Measurements from ENCODE around the gene ISG15. TPM values are rescaled to one million over a fixed set of nuclear protein-coding genes. Genes with fewer than 3 reads are reported as not detected.

ISG15 gene
- total and polyA plus RNA-seq, 9 of the 15 experiments (the other 6 are each of a cell fraction or from before 2014, with no cell fraction given), result 0.40 to 58.3 (median 12.2) TPM

DNA sequence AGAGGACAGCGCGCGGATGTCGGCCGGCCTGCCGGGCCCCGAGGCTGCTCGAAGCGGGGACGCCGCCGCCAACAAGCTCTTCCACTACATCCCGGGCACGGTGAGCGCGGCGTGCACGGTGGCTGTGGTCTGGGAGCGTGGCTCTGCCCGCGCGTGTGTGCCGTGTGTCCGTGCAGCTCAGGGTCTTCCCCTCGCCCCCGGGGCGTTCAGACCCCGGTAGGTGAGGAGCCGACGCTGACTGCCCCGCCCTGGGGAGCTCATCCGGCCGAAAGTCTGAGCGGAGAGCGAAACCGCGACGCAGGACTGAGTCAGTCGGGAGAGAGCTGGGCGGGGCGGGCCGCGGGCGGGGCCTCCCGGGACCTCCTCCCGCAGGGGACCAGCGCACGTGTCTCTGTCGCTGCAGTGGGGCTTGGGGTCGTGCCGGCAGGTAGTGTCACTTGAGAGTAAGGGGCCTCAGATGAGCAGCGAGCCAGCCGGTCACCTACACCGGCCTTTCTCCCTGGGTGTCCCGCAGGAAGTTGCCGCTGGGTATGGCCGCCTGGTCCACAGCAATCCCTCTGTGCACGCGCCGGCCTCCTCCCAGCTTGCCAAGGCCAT lies 46.5 kb upstream of the ISG15 start (continued):
- TF ChIP-seq ZNF232 (CRISPR knock-in tag; IDR thresholded peaks at IDR 0.05) (no peak), KLF16 (IDR thresholded peaks at IDR 0.05) (no peak), CBX5 (IDR thresholded peaks at IDR 0.05; ENCODE audit: borderline replicate concordance, low read depth) (no peak), ZFP36 (IDR thresholded peaks at IDR 0.05; ENCODE audit: low read depth, low read length, partially characterized antibody) (no peak), GABPB1 (CRISPR knock-in tag; IDR thresholded peaks at IDR 0.05) (no peak; the same call in 1 of the 2 replicates), ZNF12 (CRISPR knock-in tag; IDR thresholded peaks at IDR 0.05) (peak; percentile 88), HDAC3 (IDR thresholded peaks at IDR 0.05; ENCODE audit: borderline replicate concordance, partially characterized antibody) (no peak), ZNF592 (IDR thresholded peaks at IDR 0.05) (no peak), GATAD2A (IDR thresholded peaks at IDR 0.05) (no peak), ZNF740 (CRISPR knock-in tag; IDR thresholded peaks at IDR 0.05) (peak; percentile 75), ZNF740 (tag; IDR thresholded peaks at IDR 0.05) (no peak), ZNF561 (CRISPR knock-in tag; conservative IDR thresholded peaks at IDR 0.05) (no peak), ATF2 (CRISPR knock-in tag; IDR thresholded peaks at IDR 0.05) (0 out of 2 replicates have a peak, but pooled peaks have one; percentile 38), TARDBP (IDR thresholded peaks at IDR 0.05) (no peak), LARP7 (IDR thresholded peaks at IDR 0.05) (no peak), ILF3 (IDR thresholded peaks at IDR 0.05; ENCODE audit: borderline replicate concordance) (no peak), RB1 (IDR thresholded peaks at IDR 0.05; ENCODE audit: low read depth) (peak; percentile 58; the same call in 1 of the 2 replicates), TCF15 (CRISPR knock-in tag; IDR thresholded peaks at IDR 0.05) (no peak), ZNF311 (CRISPR knock-in tag; IDR thresholded peaks at IDR 0.05) (no peak), RHOXF2B (CRISPR knock-in tag; conservative IDR thresholded peaks at IDR 0.05) (no peak), CHD2 (IDR thresholded peaks at IDR 0.05; ENCODE audit: low read depth, low read length) (no peak), ETV5 (CRISPR knock-in tag; IDR thresholded peaks at IDR 0.05; ENCODE audit: low read depth) (peak; percentile 91), MXI1 (IDR thresholded peaks at IDR 0.05; ENCODE audit: low read depth, low read length) (no peak), CHCHD3 (CRISPR knock-in tag; IDR thresholded peaks at IDR 0.05) (no peak)
